GM19452 (cell line): Measurements from ENCODE around the gene HSD3B1.
"Not testable (repeated sequence)": the region's sequence is repeated elsewhere in the genome, so short reads cannot be mapped to it uniquely, and the experiment has no call there.

Experiments used
- ATAC-seq: cut with Tn5 transposase; IDR thresholded peaks from one replicate; pipeline ENCODE4 v1.9.1; 2021; ENCODE audit not compliant: unreplicated experiment

The HSD3B1 gene

DNA sequence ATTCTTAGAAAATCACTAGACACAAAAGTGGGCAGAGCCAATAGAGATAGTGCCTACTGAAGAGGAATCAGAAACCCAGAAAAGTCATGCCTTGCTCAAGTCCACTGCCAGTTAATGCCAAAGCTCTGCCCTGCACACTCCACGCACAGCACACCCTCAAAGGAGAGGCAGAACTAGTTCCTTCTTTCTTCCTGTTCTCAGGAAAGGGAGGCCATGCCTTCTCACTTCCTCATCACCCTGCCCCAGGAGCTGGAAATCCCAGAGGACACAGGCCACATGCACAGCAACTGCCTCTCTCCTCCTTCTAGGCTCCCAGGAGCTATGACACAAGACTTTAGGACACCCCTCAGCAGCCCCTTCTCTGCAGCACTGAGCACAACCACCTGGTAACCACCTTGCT, 45.6 kb downstream of the HSD3B1 start:
- not testable (repeated sequence) for ATAC-seq

DNA sequence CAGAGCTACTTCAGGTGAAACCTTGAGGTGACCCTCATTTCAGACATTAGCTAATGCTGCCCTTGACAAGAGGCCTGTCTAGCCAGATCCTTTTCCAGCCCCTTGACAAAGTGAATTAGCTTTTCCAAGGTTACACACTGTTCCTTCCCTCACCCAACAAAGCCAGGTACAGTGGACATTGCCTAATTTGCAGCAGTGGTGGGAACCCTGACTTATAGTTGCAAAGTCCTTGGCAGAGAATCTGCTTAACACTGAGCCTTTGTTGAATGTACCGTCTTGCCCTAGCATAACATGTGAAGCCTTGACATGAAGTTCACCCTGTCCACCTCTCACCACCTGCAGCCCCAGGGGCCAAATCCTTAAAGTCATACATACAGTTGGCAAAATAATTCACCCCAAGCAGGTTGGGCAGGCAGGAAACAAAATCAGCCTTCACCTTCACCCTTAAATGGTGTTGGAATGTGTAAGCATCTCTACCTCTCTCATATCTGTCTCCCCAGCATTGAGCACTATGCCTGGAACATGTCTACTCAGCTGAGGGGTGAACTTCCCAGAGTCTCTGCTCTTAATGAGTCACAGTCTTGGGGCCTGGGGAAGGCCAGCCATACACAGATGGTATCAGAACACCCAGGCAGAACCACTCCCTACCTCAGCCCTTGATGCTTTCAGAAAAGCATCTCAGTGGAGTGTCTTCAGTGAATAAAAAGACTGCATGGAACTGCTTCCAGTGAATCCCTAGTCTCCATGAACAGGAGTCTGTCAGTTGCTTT, 46.5 kb downstream of the HSD3B1 start:
- ATAC-seq = not testable (repeated sequence)

- no peak for ATAC-seq
Observed at GRCh38 chr1:119554183-119554582, 47.2 kb downstream of the HSD3B1 start.

GRCh38 chr1:119556423-119556822, 49.4 kb downstream of the HSD3B1 start:
- ATAC-seq = no peak

GRCh38 chr1:119560402-119560801, 53.4 kb downstream of the HSD3B1 start:
- not testable (repeated sequence) for ATAC-seq

DNA sequence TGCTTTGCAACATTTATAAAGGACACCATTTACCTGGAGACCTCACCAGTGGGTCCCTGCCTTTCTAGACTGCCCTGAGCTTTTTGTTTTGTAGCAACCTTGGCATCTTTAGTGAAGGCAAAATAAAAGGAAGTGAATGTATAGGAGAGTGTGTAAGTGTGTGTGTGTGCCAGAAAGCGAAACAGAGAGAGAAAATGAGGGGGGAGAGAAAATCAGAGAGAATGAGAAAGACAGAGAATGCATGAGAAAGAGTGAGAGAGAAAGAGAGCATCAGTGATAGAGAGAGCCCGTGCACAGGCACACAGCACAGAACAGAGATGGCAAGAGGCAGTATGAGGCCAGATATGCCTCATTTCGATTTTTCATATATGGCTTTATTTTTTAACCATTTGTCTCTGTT, 57.5 kb downstream of the HSD3B1 start:
- ATAC-seq = no peak
